CD1c-positive myeloid dendritic cell (primary cell): ENCODE measurements around the gene CUL9.
"Not testable (repeated sequence)": the region's sequence is repeated elsewhere in the genome, so short reads cannot be mapped to it uniquely, and the experiment has no call there.

Source experiments
- DNase-seq: peaks from one replicate; pipeline ENCODE4 v3.0.0-alpha.2; 2016; ENCODE audit errors: extremely low spot score

CUL9 gene

DNA sequence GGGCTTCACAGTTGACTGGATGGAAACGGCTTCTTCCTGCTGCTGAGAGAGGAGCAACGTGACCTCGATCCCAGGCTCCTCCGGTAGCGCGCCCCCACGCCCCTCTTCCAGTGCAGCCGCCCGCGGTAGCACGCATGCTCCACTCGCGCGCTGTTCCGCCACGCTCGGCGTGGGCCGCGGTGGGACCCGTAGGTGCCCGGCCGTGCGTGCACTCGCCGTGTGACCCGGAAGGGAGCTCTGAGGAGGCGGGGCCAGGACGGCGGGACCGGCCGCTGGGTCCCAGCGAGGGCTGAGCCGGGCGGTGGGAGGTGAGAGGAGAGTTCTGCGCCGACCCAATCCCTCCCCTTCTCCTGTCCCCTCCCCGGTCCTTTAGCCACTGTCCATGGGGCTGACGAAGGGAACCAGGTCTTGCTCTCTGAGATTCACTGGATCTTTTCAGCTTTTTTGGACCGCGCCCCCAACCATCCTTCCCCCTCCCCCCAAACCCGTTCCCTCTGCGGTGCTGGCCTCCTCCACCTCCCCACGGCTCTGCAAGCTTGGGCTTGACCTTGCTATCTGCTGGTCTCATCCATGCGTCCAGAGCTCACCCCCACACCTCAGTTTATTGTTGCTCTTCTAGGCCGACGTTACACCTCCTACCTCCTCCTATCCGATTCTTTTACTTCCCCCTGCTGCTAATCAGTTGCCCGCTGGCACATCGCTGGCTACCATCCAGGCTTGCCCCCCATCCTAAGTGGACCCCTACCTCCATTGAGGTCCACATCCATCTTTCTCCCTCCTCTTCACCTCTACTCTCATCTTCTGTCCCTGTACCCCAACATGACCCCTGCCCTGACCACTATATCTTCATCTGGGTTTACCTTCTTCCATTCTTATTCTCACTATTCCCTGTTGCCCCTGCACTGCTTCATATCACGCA lies at the start of gene CUL9:
CUL9 (plus strand) TSS at position 255 of the 919 bp plus-strand sequence. CDS start 2,115 bp downstream, outside the sequence.
- DNase-seq = peak; percentile 90

DNA sequence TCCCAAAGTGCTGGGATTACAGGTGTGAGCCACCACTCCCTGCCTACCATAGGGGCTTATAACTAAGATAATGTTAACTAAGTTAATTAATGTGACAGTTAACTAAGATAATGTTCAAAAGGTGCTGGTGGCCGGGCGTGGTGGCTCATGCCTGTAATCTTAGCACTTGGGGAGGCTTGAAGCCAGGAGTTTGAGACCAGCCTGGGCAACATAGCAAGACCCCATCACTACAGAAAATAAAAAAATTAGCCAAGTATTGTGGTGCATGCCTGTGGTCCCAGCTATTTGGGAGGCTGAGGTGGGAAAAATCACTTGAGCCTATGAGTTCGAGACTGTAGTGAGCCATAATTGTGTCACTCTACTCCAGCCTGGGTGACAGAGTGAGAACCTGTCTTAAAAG lies 43.7 kb upstream of the CUL9 start:
- DNase-seq = no peak

DNA sequence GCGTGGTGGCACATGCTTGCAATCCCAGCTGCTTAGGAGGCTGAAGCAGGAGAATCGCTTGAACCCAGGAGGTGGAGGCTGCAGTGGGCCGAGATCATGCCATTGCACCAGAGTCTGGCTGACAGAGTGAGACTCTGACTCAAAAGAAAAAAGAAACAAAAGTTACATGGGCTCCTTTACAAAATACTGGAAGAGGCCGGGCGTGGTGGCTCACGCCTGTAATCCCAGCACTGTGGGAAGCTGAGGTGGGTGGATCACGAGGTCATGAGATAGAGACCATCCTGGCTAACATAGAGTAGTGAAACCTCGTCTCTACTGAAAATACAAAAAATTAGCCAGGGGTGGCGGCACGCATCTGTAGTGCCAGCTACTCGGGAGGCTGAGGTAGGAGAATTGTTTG lies 42.0 kb upstream of the CUL9 start:
- DNase-seq = not testable (repeated sequence)

DNA sequence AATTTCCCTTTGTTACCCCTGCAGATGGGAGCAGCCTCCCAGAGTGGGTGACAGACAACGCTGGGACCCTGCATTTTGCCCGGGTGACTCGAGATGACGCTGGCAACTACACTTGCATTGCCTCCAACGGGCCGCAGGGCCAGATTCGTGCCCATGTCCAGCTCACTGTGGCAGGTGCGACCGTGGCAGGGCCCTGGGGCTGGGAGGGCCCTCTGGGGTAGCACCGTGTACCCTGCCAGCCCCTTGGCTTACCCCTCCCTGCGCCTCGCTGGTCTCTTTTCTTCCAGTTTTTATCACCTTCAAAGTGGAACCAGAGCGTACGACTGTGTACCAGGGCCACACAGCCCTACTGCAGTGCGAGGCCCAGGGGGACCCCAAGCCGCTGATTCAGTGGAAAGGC lies 40.4 kb upstream of the CUL9 start:
- no peak for DNase-seq

DNA sequence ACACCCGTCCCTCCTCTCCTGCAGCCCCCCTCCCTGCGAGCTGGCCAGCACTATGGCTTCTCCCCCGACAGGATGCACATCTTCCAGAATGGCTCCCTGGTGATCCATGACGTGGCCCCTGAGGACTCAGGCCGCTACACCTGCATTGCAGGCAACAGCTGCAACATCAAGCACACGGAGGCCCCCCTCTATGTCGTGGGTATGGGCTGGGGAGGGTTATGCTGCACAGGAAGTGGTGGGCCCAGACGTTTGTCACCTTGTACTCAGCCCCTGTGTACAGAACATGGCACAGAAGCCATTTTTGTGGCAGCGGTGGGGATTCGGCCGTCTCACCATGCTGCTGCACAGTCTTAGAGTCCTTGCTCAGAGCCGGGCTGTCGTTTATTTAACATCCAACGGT lies 39.9 kb upstream of the CUL9 start:
- no peak for DNase-seq

DNA sequence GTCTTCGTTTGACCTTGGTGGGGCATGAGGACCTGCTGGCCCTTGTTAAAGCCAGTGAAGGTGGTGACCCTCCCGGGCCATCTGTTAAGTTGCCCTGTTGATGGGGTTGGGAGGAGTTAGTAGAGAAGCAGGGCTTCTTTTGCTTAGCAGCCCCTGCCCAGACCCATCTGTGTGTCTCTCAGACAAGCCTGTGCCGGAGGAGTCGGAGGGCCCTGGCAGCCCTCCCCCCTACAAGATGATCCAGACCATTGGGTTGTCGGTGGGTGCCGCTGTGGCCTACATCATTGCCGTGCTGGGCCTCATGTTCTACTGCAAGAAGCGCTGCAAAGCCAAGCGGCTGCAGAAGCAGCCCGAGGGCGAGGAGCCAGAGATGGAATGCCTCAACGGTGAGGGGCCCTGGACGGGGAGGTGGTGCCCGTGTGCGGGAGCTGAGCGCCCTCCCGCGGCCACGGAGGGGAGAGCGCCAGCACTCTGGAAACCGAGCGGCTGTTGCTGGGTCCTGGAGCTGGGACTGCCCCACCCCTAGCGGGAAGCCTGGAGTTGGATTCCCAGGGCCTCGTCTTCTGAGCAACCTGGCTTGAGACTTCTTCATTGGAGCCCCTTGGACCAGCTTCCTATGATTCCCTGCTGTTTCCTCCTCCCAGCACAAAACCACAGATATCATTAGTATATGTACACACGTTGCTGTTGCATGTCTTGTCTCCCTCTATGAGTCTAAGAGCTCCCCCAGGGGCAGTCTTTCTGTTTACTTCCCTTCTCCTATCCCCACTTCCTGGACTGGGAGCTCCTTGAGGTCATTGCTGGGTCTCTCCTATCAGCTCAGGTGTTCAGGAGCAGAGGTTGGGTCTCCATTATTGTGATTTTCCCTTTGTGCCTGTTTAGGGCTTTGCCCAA lies 38.5 kb upstream of the CUL9 start:
- DNase-seq = peak; percentile 84

DNA sequence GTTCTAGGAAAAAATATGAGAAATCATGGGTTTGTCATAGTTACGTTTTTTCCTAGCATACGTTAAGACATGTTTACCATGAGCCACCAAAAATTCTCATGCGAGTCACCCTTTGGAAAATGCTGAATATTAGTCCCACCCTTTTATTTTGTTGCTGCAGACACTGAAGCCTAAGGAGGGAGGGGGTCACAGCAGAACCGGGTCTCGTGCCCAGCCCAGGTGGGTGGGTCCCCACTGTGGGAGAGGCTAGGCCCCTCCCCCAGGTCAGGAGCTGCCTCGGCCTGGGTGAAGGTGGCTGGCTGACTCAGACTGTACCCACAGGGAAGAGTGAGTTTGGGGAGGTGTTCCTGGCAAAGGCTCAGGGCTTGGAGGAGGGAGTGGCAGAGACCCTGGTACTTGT lies 37.1 kb upstream of the CUL9 start:
- no peak for DNase-seq

DNA sequence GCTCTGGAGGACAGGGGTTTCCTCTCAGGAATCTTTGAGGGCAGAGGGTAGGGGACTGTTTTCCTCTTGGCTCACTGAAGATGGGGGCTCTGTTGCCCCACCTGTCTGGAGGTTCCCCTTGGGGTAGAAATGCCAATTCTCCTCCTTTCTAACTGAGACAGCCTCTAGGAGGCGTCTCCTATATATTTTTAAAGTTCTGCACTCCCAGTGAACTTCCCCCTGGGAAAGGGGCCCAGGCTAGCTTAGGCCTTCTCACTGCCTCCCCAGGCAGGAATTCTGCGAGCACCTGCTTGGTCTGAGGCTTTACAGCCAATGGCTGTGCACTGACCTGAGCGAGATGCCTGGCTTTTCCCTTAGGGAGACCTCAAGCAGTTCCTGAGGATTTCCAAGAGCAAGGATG lies 35.7 kb upstream of the CUL9 start:
- no peak for DNase-seq

DNA sequence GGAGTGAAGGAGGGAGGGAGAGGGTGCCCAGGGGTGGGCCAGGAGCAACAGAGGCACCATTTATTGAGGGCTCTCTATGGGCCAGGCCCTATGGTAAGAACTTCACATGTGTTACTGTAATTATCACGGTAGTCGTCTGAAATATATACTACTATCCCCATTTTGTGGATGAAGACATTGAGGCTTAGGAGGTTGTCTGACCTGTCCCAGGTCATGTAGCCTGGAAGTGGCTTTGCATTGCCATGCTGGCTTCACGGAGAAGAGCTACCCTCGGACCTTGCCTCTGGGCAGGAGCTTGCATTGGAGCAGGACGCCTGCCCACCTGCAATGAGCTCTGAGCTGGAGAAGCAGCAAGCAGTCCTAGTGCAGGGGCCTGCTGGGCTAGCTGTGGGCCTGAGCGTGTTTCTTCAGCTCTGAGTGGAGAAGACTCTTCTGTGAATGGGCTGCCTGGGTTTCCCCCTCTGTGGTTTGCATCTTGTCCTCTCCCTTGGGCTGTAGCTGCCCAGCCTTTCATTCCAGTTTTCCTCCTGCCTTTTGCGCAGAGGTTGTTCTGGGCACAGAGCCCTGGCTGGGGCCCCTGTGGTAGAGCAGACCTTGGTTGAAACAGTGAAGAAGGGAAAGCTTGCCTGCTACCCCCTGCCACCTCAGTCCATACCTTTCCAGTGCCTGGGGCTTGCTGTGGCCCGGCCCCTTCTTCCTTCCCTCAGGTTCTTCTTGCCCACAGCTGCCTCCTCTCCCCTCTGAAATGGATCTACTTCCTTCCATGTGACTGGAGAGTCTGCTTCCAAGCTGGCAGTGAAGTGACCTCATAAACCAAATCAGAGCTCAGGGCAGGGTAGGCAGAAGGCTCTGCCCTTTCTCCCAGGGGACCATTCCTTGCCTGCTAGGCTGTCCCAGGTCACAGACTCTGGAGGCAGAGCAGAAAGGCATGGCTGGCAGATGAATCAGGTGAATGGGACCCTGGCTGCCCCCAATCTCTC lies 35.0 kb upstream of the CUL9 start:
- DNase-seq = no peak

DNA sequence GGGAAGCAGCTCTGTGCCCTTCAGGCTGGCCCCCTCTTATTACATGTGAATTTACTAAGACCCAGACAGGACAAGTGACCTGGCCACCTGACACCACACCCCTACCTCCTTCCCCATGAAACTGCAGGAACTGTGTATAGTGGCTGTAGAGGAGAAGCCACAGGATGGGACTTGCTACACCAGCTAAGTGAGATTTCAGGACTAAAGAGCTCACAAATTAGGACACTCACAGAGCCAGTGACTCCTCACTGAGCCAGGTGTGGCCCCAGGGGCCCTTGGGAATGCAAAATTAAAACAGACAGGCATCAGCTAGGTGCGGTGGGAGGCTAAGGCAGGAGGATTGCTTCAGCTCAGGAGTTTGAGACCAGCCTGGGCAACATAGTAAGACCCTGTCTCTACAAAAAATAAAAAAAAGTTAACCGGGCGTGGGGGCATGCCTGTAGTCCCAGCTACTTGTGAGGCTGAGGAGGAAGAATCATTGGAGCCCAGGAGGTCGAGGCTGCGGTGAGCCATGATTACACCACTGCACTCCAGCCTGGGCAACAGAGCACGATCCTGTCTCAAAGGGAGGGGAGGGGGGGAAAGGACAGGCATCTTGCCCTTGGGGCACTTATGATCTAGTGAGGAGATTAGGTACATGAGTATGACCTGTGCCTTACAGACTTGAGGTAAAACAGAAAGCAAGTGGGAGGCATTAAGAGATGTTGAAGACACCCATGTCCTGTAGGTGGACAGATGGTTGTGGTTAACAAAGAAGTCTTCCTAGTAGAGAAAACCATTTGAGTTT lies 34.1 kb upstream of the CUL9 start:
- no peak for DNase-seq

DNA sequence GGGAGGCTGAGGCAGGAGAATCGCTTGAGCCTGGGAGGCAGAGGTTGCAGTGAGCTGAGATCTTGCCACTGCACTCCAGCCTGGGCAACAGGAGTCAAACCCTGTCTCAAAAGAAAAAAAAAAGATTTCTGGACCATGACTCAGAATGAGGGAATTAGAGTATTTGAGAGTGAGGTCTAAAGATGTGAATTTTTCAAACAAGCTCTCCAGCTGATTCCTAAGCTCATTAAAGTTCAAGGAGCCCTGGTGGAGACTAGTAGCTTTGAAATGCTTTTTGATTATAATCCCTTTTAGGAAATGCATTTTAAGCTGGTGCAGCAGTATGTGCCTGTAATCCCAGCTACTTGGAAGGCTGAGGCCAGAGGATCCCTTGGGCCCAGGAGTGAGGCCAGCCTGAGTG lies 32.7 kb upstream of the CUL9 start:
- DNase-seq = no peak

DNA sequence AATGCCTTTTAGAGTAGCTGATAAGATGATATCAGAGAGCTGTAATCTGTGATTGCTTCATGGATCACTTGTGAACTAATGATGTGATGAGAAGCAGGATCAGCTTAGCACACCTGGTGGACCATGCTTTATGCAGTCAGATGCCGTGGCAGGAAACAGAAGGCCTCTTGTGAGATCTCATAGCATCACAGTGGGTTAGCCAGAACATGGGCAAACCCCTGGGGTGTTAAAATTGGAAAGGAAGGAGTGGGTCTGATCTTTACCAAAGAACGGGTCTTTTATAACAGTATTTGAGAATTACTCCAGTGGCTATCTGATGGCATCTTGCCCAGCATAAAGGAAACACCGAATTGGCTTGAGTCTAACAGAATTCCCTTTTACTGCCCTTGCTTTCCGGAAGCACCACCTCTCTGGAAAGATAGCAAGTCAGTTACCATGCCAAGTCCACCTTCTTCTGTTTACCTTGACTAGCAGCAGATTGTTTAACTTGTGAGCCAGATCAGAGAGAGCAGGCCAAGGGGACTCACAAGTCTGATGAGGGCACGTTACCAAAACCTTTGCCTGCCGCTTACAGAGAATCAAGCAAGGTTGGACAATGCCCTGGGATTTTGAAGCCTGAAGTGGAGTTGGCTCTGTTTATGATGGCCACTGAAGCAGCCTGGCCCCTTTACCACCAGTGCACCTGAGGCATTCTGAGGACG lies 31.8 kb upstream of the CUL9 start:
- no peak for DNase-seq

DNA sequence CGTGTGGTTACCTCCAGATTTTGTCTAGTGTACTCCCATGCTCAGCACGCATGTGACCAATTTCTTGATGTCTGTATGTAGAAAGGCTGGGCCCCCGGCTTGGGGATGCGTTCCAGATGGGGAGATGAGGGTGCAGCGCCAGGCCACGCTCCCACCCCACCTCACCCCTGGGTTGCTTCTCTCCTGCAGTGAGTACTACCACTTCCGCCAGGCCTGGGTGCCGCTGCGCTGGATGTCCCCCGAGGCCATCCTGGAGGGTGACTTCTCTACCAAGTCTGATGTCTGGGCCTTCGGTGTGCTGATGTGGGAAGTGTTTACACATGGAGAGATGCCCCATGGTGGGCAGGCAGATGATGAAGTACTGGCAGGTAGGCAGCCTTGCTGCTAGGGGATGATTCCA lies 22.4 kb upstream of the CUL9 start:
- no peak for DNase-seq

DNA sequence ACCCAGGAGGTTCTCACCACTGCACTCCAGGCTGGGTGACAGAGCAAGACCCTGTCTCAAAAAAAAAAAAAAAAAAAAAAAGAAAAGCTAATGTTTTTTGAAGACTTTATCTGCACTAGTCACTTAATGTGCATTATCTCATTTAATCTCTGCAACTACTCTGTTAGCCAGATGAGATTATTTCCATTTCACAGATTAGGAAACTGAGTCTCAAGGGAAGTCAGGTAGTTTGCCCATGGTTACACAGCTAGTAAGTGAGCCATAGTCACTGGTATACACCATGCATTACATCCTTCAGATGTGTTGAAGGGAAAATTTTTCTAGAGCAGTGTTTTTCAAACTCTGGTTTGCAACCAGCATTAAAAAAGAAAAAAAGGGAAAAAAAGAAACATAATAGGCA lies 18.1 kb upstream of the CUL9 start:
- DNase-seq = no peak

DNA sequence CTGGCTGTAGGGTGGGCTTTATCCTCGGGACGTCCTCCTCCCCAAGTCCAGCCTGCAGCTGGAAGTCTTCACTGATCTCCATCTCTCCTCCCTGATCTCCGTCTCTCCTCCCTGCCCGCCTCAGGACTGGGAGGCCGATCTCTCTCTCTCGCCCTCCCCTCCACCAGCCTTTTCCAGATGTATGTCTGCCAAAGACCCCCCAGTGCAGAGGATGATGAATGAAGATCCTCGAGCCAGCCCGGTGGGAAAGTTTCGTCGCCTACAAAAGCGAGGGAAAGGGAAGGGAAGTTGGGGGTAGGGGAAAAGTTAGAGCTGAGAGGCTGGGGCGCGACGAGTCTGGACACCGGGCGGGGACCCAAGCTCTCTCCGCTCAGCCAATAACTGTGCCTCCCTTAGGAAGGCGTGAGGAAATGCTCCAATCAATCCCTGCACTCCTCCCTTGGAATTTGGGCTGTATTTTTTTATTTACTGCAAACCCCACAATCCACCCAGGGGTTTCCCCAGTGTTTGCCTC lies 11.5 kb upstream of the CUL9 start:
- peak; percentile 74 for DNase-seq

DNA sequence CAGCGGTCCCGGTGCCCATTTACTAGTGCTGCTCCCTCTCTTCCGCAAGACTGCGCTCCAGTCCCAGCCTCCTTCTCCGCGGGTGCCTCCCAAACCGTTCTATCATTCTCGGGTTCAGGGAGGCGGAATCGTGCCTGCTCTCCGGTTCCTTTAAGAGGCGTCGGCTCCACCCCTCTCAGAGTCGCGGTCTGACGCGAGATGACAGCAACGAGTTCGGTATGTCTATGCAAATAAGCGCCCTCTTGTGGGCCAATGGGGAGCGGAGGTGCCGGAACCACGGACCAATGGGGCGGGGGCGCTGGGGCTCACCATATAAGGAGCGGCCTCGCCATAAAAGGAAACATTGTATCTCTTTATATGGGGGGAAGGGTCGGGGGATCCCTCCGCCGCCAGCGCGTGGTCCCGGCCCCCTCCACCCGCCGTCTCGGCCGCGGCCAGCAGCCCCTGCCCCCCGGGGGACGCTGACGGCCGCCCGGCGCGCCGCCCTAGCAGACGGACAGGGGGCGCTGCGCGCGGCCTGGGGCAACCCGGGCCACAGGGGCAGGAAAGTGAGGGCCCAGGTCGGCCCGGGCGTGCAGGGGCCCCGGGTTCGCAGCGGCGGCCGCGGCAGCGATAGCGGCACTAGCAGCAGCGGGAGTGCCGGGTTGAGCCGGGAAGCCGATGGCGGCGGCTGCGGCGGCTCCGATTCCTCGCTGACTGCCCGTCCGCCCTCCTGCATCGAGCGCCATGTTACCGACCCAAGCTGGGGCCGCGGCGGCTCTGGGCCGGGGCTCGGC lies 10.9 kb upstream of the CUL9 start, which contains the start of gene SRF:
SRF (plus strand) TSS at position 339 of the 776 bp plus-strand sequence; CDS start at position 727, 388 bp downstream.
- peak; percentile 100 for DNase-seq

DNA sequence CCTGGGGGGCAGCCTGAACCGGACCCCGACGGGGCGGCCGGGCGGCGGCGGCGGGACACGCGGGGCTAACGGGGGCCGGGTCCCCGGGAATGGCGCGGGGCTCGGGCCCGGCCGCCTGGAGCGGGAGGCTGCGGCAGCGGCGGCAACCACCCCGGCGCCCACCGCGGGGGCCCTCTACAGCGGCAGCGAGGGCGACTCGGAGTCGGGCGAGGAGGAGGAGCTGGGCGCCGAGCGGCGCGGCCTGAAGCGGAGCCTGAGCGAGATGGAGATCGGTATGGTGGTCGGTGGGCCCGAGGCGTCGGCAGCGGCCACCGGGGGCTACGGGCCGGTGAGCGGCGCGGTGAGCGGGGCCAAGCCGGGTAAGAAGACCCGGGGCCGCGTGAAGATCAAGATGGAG lies 10.3 kb upstream of the CUL9 start:
- peak; percentile 17 for DNase-seq

DNA sequence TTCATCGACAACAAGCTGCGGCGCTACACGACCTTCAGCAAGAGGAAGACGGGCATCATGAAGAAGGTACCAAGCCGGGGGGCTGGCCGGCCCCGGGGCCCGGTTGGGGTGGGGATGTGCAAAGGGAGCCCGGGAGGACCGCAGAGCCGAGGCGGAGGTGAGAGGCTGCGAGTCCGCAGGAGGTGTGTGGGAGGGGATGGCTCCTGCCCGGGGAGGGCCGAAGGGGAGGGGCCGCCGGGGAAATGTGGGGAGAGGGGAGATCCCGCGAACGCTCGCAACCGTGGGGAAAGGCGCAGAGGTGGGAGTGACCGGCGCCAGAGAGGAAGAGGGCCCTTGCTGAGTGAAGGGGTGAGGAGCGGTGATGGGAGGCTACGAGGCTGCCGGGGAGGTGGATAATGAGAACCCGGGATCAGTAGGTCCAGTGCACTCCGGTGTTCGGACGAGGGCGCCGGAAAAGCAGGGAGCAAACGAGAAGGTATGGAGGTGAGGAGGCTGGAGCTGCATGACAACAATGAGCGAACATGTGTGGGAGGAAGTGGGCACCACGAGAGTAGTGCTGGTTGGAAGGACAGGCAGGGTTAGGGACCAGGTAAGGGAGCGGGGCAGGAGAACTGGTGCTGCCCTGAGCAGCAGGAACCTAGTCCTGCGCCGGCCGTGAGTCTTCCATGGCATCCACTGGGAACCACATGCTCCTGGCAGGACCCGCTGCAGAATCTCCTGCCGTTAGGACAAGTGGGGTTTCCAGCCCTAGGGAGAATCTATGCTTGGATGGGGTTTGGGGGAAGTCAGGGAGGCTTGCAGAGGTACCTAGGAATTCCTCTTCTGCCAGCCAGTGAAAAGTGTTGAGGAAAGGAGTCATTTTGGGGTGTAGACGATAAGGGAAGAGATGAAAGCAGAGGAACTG lies 9.6 kb upstream of the CUL9 start:
- peak; percentile 48 for DNase-seq
